HG02943 (cell line): ENCODE measurements around the gene ARHGEF1.

Experiments
- ATAC-seq: cut with Tn5 transposase; IDR thresholded peaks from one replicate; pipeline ENCODE4 v1.9.1; 2021; ENCODE audit warnings: mild to moderate bottlenecking, low read depth, moderate library complexity; ENCODE audit not compliant: unreplicated experiment

ARHGEF1 gene

GRCh38 chr19:41882568-41883462 is at the start of gene ARHGEF1:
ARHGEF1 (plus strand) TSS chr19:41883184; CDS start chr19:41888083, 4,899 bp downstream.
- no peak for ATAC-seq

GRCh38 chr19:41837981-41838708 is 44.8 kb upstream of the ARHGEF1 start:
- no peak for ATAC-seq

- ATAC-seq: no peak
Observed at GRCh38 chr19:41839211-41839610, 43.8 kb upstream of the ARHGEF1 start.

DNA sequence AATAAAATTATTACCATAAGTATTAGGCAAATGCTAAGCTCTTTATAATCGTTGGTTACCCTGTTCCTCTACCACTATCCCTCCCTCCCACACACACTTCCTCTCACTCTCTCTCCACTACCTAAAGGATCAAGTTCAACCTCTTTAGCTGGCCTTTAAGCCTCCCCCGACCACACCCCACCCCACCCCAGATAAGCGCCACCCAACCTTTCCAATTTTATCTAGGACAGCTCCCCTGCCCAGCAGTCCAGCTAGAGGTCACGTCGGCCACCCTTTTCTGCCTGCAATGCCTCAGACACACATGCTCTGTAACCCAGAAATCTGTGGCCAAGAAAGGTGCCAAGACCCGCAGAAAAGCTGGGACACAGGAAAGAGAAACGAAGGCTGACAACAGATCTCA is 39.6 kb upstream of the ARHGEF1 start:
- no peak for ATAC-seq

DNA sequence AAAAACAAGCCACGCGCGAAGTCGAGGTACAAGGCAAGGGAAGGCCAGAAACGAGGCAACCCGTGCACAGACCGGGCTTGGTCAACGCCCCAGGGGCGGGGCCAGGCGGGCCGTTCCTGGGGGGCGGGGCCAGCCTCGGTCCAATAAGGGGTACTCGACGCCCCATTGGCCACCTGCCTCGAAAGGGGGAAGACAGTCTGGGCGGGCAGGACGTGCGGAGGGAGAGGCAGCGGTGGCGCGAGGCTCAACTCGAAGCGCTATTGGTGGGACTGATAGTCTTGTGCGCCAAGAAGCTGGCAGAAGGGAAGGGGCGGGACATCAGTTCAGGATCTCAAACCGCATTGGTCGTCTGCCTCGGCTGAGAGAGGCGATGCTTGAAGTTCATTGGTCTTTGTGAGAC is 38.4 kb upstream of the ARHGEF1 start, which contains the start of gene LYPD4:
LYPD4 (minus strand) TSS at position 83 of the 400 bp plus-strand sequence. CDS start 5,398 bp downstream, outside the sequence.
- ATAC-seq: no peak

GRCh38 chr19:41845001-41845050 is 38.2 kb upstream of the ARHGEF1 start, which contains the start of gene DMRTC2:
DMRTC2 (plus strand) TSS chr19:41845042; CDS start chr19:41847429, 2,387 bp downstream.
- no peak for ATAC-seq

DNA sequence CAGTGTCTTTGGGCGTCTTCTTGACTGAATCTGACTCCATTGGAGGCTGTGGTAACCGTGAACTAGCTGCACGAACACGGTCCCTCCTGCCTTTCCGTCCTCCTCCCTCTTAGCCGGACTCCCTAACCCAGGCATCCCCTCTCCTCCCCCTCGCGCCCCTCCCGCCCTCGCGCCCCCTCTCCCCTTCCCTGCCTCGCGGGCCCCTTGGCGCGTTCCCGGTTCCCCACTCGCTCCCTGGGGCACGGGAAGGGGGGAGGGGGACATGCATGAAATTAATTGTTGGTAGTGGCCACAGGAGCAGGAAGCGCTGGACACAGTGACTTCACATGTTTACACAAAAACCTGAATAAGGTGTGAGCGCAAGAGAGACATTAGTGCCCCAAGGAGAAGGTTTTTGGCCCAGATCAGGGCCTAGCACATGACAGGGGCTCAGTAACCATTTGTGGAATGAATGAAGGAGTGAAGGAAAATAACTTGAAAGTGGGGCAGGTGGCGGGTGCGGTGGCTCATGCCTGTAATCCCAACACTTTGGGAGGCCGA is 37.9 kb upstream of the ARHGEF1 start:
- no peak for ATAC-seq

- no peak for ATAC-seq
Observed at GRCh38 chr19:41847351-41848105, 35.5 kb upstream of the ARHGEF1 start.

GRCh38 chr19:41848666-41849065 is 34.3 kb upstream of the ARHGEF1 start:
- ATAC-seq: no peak

DNA sequence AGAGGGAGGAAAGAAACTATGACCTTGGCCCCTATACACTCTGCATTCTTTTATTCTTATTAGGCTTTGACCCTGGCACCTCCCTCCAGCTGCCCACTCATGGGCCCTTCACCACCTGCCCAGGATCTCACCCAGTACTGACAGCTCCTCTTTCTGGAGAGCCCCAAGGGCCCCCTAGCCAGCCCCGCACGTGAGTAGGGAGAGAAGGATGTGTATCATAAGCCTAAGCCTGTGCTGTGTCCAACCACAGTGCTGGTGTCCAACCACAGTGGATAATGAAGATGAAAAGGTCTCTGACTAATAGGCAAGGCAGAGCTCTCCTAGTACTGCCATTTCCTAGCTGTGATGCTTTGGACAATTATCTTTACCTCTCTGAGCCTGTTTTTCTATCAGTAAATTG is 33.9 kb upstream of the ARHGEF1 start:
- ATAC-seq: no peak

DNA sequence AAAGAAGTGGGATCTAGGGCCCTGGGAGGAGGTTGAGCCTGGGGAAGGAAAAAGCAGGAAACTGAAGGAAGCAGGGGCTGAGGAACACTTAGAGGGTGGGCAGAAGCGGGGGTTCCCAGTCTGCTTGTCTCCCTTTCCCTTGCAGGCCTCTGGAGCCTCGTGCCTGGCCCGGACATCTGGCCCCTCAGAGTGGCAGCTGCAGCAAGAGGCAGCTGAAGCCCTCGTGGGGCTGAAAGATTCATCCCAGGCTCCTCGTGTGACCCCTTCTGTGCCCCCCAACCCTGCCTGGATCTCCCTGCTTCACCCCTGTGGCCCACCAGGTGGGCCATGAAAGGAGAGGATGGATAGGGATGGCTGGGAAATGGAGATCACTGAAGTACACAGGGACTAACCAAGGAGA is 32.6 kb upstream of the ARHGEF1 start:
- no peak for ATAC-seq

DNA sequence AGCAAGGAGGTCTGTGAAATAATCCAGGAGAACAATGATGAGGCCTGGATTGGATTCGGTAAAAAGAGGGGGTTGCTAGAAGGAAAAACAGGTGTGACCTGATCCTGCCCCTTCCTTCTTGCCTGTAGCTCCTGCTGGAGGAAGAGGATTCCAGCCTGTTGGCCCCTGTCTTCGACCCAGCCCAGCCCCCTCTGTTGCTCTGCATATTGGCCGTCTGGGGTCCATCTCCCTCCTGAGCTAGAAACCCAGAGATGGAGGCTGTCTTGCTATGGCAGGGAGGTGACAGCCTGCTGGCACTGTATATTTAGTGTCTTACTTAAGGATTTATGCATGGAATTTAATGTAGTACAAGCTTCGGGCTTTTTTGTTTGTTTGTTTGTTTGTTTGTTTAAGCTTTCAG is 31.5 kb upstream of the ARHGEF1 start:
- ATAC-seq: no peak

DNA sequence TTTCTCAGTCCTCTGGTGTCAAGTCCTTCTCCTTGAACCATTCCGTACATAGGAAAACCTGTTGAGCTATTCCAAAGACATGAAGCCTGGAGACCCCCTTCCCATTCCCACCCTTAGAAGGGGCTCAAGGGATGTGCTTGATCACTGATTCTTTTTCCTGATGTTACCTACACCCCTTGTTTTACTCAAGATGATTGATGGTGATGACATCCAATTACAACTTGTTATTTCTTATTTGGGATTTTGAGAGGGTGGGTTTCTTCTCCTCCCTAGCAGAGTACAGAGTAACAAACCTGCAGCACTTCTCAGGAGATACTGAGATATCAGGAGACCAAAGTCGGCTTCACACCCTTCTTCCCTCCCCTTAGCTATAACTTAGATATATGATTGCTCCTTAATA is 29.6 kb upstream of the ARHGEF1 start:
- no peak for ATAC-seq

- no peak for ATAC-seq
Observed at GRCh38 chr19:41853768-41854167, 29.2 kb upstream of the ARHGEF1 start.

DNA sequence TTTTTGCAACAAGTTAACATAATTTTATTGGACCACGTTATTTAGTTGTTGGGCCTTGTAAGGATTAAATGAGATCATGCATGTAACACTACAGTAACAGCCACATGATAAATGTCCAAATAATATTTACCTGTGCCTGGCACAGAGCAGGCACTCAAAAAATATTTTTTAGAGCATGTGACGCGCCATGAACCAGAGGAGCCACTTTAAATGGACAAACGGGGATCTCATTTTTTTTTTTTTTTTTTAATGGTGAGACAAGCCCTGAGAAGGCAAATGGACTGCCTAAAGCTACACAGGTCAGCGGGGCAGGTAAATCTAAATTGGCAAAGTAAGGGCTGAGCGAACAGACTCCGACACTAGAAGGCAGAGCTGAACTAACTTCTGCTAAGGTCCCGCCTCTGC is 23.8 kb upstream of the ARHGEF1 start:
- no peak for ATAC-seq

DNA sequence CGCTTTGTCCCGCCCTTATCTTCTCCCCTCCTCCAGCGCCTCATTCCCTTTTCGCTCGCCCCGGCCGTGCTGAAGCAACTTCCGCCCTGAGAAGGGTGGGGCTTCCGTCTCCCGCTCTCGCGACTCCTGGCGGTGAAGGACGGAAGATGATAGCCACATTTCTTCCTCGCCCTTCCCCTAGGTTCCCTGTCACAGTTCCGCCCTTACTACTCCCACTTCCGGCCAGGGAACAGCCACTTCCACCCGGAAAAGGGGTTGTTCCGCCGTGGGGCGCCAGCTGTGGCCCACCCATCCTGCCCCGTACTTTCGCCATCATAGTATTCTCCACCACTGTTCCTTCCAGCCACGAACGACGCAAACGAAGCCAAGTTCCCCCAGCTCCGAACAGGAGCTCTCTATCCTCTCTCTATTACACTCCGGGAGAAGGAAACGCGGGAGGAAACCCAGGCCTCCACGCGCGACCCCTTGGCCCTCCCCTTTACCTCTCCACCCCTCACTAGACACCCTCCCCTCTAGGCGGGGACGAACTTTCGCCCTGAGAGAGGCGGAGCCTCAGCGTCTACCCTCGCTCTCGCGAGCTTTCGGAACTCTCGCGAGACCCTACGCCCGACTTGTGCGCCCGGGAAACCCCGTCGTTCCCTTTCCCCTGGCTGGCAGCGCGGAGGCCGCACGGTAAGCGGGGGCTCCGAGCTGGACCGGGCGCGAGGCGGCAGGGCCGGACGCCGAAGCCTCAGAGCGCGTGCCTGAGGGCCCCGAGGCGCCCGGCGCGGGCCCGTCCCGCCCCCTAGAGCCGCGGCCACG is 23.2 kb upstream of the ARHGEF1 start, which contains the start of gene RPS19:
RPS19 (plus strand) TSS at position 638 of the 801 bp plus-strand sequence. CDS start 520 bp downstream, outside the sequence.
- ATAC-seq: peak; percentile 73

- ATAC-seq: no peak
Observed at GRCh38 chr19:41860419-41861115, 22.4 kb upstream of the ARHGEF1 start.

- no peak for ATAC-seq
Observed at GRCh38 chr19:41861116-41861768, 21.7 kb upstream of the ARHGEF1 start.

DNA sequence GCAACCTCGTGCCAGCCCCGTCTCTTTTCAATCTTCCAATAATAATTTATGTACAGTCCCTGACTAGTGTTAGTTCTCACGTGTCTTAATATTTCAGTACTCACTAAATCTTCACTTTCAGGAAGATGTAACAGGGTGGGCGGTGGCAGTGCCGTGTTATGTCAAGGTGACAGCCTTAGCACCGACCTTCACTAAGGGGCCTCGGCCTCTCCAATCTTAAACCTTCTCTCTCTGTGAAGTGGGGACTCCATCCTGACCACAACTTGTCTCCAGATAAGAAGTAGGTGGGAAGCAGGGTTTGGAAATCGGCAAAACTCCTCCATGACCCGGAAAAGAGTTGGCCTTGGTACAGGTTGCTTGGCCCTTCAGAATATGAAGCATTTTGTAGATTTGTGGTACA is 21.1 kb upstream of the ARHGEF1 start:
- ATAC-seq: no peak
